Neural progenitor cell (in vitro differentiated cells): ENCODE data around the gene SLC25A52.

Experiments
- EZH2phosphoT487 ChIP-seq: fragments of 200-600 bp; sonication (generic); IDR thresholded peaks from 2 replicates; pipeline ENCODE4 v1.6.1; 2017; ENCODE audit warnings: antibody characterized with exemption
- TF ChIP-seq, protein P1 (sequence below): fragments of 200-600 bp; sonication (generic); IDR thresholded peaks from 2 replicates; pipeline ENCODE4 v1.5.1; 2017; ENCODE audit warnings: antibody characterized with exemption, mild to moderate bottlenecking

DNA sequence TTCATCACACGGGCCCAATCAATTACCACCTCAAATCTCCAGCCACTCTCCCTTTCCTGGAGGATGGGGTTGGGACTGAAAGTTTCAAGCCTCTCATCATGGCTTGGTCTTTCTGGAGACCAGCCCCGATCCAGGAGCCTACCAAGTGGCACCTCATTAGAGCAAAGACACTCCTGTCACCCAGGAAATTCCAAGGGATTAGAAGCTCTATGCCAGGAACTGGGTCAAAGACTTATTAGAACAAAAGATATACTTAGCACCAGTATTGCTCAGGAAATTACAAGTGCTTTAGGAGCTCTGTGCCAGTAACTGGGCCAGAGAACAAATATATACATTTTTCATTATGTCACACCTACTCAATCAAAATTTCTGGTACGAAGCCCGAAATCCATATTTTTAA is 14.3 kb downstream of the SLC25A52 start:
- TF ChIP-seq, protein P1, sequence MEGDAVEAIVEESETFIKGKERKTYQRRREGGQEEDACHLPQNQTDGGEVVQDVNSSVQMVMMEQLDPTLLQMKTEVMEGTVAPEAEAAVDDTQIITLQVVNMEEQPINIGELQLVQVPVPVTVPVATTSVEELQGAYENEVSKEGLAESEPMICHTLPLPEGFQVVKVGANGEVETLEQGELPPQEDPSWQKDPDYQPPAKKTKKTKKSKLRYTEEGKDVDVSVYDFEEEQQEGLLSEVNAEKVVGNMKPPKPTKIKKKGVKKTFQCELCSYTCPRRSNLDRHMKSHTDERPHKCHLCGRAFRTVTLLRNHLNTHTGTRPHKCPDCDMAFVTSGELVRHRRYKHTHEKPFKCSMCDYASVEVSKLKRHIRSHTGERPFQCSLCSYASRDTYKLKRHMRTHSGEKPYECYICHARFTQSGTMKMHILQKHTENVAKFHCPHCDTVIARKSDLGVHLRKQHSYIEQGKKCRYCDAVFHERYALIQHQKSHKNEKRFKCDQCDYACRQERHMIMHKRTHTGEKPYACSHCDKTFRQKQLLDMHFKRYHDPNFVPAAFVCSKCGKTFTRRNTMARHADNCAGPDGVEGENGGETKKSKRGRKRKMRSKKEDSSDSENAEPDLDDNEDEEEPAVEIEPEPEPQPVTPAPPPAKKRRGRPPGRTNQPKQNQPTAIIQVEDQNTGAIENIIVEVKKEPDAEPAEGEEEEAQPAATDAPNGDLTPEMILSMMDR: no peak
- no peak for TF ChIP-seq EZH2phosphoT487
